WTC11 (cell line): ENCODE data around the gene KRTAP6-1. TPM values are rescaled to one million over a fixed set of nuclear protein-coding genes. Genes with fewer than 3 reads are reported as not detected.

ENCODE experiments used
- ATAC-seq: fragments of 200-7000 bp; cut with Tn5 transposase; 2 replicates; pipeline ENCODE4 v1.10.0; 2021; ENCODE audit warnings: mild to moderate bottlenecking, moderate library complexity
- CTCF ChIA-PET: fragments of 300-600 bp; sonication (Branson Sonifier 250); formaldehyde crosslinking; loops from one replicate; lab custom pipeline; 2021; ENCODE audit warnings: antibody characterized with exemption; lab: Charles Lee
- POLR2A ChIA-PET: fragments of 350-600 bp; sonication (Branson Sonifier 250); formaldehyde crosslinking; loops from one replicate; lab custom pipeline; 2021; ENCODE audit warnings: antibody characterized with exemption; lab: Charles Lee
- DNase-seq: peaks from one replicate; pipeline ENCODE4 v3.0.0; 2021; ENCODE audit warnings: low spot score
- H3K27ac Mint-ChIP-seq: 2 replicates; pipeline ENCODE4 v1.8.0; 2021; ENCODE audit warnings: mixed read lengths
- H3K27me3 Mint-ChIP-seq: 2 replicates; pipeline ENCODE4 v1.8.0; 2021; ENCODE audit warnings: low read depth, mild to moderate bottlenecking, moderate library complexity, mixed read lengths
- H3K36me3 Mint-ChIP-seq: 2 replicates; pipeline ENCODE4 v1.8.0; 2021; ENCODE audit warnings: mixed read lengths
- H3K4me1 Mint-ChIP-seq: 2 replicates; pipeline ENCODE4 v1.8.0; 2022; ENCODE audit warnings: mixed read lengths
- H3K4me3 Mint-ChIP-seq: 2 replicates; pipeline ENCODE4 v1.8.0; 2021; ENCODE audit warnings: mild to moderate bottlenecking, moderate library complexity, mixed read lengths
- H3K9me3 Mint-ChIP-seq: 2 replicates; pipeline ENCODE4 v1.8.0; 2021; ENCODE audit warnings: mixed read lengths
- CBFB ChIP-seq: sonication (generic); formaldehyde crosslinking; IDR thresholded peaks from 2 replicates; pipeline ENCODE4 v1.8.1; 2022; ENCODE audit warnings: mild to moderate bottlenecking, low read depth, missing genetic modification reagents
- ESRRA ChIP-seq: sonication (generic); formaldehyde crosslinking; IDR thresholded peaks from 2 replicates; pipeline ENCODE4 v1.8.1; 2022; ENCODE audit warnings: mild to moderate bottlenecking, missing genetic modification reagents, borderline replicate concordance
- ETV6 ChIP-seq: sonication (generic); formaldehyde crosslinking; IDR thresholded peaks from 2 replicates; pipeline ENCODE4 v1.8.1; 2022; ENCODE audit warnings: mild to moderate bottlenecking, missing genetic modification reagents
- IRF2 ChIP-seq: sonication (generic); formaldehyde crosslinking; IDR thresholded peaks from 2 replicates; pipeline ENCODE4 v1.8.0; 2022; ENCODE audit warnings: low read depth, missing genetic modification reagents, borderline replicate concordance
- JAZF1 ChIP-seq: fragments of 250-450 bp; sonication (Bioruptor Pico); IDR thresholded peaks from 2 replicates; pipeline ENCODE4 v1.9.0; 2021; ENCODE audit warnings: moderate library complexity, mild to moderate bottlenecking, inconsistent platforms
- JUN ChIP-seq: sonication (generic); formaldehyde crosslinking; IDR thresholded peaks from 2 replicates; pipeline ENCODE4 v1.8.0; 2023; ENCODE audit warnings: mild to moderate bottlenecking, missing genetic modification reagents
- KAT7 ChIP-seq: sonication (generic); formaldehyde crosslinking; IDR thresholded peaks from 2 replicates; pipeline ENCODE4 v1.8.1; 2023; ENCODE audit warnings: missing genetic modification reagents, mild to moderate bottlenecking, borderline replicate concordance
- MXD4 ChIP-seq: fragments of 250-450 bp; sonication (Bioruptor Pico); IDR thresholded peaks from 2 replicates; pipeline ENCODE4 v1.8.0; 2021; ENCODE audit warnings: mild to moderate bottlenecking, moderate library complexity, borderline replicate concordance
- NFYB ChIP-seq: sonication (generic); formaldehyde crosslinking; conservative IDR thresholded peaks from 2 replicates; pipeline ENCODE4 v1.8.0; 2022; ENCODE audit warnings: low read depth, missing genetic modification reagents
- RELA ChIP-seq: sonication (generic); formaldehyde crosslinking; IDR thresholded peaks from 2 replicates; pipeline ENCODE4 v1.8.1; 2022; ENCODE audit warnings: missing genetic modification reagents, mild to moderate bottlenecking, borderline replicate concordance
- RORB ChIP-seq: fragments of 250-450 bp; sonication (Bioruptor Pico); IDR thresholded peaks from 2 replicates; pipeline ENCODE4 v1.9.0; 2021; ENCODE audit warnings: mild to moderate bottlenecking
- SOX15 ChIP-seq: fragments of 250-450 bp; sonication (Bioruptor Pico); IDR thresholded peaks from 2 replicates; pipeline ENCODE4 v1.9.0; 2021; ENCODE audit warnings: mild to moderate bottlenecking
- SP1 ChIP-seq: sonication (generic); formaldehyde crosslinking; conservative IDR thresholded peaks from 2 replicates; pipeline ENCODE4 v1.8.1; 2022; ENCODE audit warnings: missing genetic modification reagents
- TEAD4 ChIP-seq: sonication (generic); formaldehyde crosslinking; IDR thresholded peaks from 2 replicates; pipeline ENCODE4 v1.8.0; 2022; ENCODE audit warnings: mild to moderate bottlenecking, missing genetic modification reagents
- ZNF121 ChIP-seq: sonication (generic); formaldehyde crosslinking; IDR thresholded peaks from 2 replicates; pipeline ENCODE4 v1.8.0; 2023; ENCODE audit warnings: missing genetic modification reagents
- ZNF263 ChIP-seq: sonication (generic); formaldehyde crosslinking; IDR thresholded peaks from 2 replicates; pipeline ENCODE4 v1.8.1; 2022; ENCODE audit warnings: low read depth, mild to moderate bottlenecking, moderate library complexity, missing genetic modification reagents
- ZNF396 ChIP-seq: fragments of 250-450 bp; sonication (Bioruptor Pico); IDR thresholded peaks from 2 replicates; pipeline ENCODE4 v1.8.0; 2021; ENCODE audit warnings: mild to moderate bottlenecking, moderate library complexity, borderline replicate concordance
- total RNA-seq: library from RNA; stranded (reverse); gene quantifications from 3 replicates; pipeline ENCODE4 v1.2.3, GENCODE V29; 2021
- TF ChIP-seq, protein P1 (sequence below): fragments of 250-450 bp; sonication (Bioruptor Pico); IDR thresholded peaks from 2 replicates; pipeline ENCODE4 v1.9.0; 2021; ENCODE audit warnings: mild to moderate bottlenecking
- TF ChIP-seq, protein P2 (sequence below): sonication (generic); formaldehyde crosslinking; IDR thresholded peaks from 2 replicates; pipeline ENCODE4 v1.8.0; 2022; ENCODE audit warnings: mild to moderate bottlenecking, missing genetic modification reagents
- TF ChIP-seq, protein P3 (sequence below): sonication (generic); formaldehyde crosslinking; conservative IDR thresholded peaks from 2 replicates; pipeline ENCODE4 v1.8.1; 2022; ENCODE audit warnings: mild to moderate bottlenecking, missing genetic modification reagents
- TF ChIP-seq, protein P4 (sequence below): sonication (generic); formaldehyde crosslinking; IDR thresholded peaks from 2 replicates; pipeline ENCODE4 v1.8.0; 2022; ENCODE audit warnings: mild to moderate bottlenecking, missing genetic modification reagents
- TF ChIP-seq, protein P5 (sequence below): sonication (generic); formaldehyde crosslinking; IDR thresholded peaks from 2 replicates; pipeline ENCODE4 v1.8.1; 2022; ENCODE audit warnings: low read depth, mild to moderate bottlenecking, moderate library complexity, missing genetic modification reagents, borderline replicate concordance
- TF ChIP-seq, protein P6 (sequence below): fragments of 200-600 bp; IDR thresholded peaks from 2 replicates; pipeline ENCODE4 v1.8.0; 2022; ENCODE audit warnings: antibody characterized with exemption

KRTAP6-1 gene
- total RNA-seq, 1 experiment from 2014 or later = not detected

DNA sequence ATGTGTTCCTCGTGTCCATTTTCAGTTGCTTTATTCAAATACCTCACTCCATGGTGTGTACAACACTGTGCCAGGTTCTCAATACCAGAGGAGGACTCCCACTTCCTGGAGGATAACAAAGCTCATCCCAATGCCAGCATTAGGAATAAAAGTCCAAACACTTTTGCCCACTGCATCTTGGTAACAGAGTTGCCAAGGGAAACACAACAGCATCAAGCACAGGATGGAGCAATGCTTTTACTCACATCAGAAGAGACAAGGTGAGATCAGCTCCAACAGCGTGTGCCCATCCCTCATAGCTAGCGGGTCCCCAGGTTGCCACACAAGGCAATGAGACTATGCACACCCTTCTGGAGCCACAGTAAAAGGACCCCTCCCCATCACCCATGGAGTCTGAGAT lies 9.6 kb upstream of the KRTAP6-1 start:
- H3K27ac Mint-ChIP-seq = no peak overlapping the region
- H3K36me3 Mint-ChIP-seq = peaks cover 13% of the 10 kb centered on the region
- H3K9me3 Mint-ChIP-seq = peaks cover 14% of the 10 kb centered on the region
- no peaks in the 10 kb centered on the region for H3K27me3 Mint-ChIP-seq
- no peak for TF ChIP-seq MXD4
- TF ChIP-seq, protein P1, sequence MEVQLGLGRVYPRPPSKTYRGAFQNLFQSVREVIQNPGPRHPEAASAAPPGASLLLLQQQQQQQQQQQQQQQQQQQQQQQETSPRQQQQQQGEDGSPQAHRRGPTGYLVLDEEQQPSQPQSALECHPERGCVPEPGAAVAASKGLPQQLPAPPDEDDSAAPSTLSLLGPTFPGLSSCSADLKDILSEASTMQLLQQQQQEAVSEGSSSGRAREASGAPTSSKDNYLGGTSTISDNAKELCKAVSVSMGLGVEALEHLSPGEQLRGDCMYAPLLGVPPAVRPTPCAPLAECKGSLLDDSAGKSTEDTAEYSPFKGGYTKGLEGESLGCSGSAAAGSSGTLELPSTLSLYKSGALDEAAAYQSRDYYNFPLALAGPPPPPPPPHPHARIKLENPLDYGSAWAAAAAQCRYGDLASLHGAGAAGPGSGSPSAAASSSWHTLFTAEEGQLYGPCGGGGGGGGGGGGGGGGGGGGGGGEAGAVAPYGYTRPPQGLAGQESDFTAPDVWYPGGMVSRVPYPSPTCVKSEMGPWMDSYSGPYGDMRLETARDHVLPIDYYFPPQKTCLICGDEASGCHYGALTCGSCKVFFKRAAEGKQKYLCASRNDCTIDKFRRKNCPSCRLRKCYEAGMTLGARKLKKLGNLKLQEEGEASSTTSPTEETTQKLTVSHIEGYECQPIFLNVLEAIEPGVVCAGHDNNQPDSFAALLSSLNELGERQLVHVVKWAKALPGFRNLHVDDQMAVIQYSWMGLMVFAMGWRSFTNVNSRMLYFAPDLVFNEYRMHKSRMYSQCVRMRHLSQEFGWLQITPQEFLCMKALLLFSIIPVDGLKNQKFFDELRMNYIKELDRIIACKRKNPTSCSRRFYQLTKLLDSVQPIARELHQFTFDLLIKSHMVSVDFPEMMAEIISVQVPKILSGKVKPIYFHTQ (CRISPR knock-in tag) = no peak
- TF ChIP-seq, protein P2, sequence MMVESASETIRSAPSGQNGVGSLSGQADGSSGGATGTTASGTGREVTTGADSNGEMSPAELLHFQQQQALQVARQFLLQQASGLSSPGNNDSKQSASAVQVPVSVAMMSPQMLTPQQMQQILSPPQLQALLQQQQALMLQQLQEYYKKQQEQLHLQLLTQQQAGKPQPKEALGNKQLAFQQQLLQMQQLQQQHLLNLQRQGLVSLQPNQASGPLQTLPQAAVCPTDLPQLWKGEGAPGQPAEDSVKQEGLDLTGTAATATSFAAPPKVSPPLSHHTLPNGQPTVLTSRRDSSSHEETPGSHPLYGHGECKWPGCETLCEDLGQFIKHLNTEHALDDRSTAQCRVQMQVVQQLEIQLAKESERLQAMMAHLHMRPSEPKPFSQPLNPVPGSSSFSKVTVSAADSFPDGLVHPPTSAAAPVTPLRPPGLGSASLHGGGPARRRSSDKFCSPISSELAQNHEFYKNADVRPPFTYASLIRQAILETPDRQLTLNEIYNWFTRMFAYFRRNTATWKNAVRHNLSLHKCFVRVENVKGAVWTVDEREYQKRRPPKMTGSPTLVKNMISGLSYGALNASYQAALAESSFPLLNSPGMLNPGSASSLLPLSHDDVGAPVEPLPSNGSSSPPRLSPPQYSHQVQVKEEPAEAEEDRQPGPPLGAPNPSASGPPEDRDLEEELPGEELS = no peak
- no peak for TF ChIP-seq KAT7 (CRISPR knock-in tag)
- TF ChIP-seq JAZF1 = no peak
- TF ChIP-seq CBFB = no peak
- TF ChIP-seq, protein P3, sequence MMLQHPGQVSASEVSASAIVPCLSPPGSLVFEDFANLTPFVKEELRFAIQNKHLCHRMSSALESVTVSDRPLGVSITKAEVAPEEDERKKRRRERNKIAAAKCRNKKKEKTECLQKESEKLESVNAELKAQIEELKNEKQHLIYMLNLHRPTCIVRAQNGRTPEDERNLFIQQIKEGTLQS = no peak
- no peak for TF ChIP-seq SP1 (CRISPR knock-in tag)
- no peak for TF ChIP-seq SOX15 (CRISPR knock-in tag)
- no peak for TF ChIP-seq TEAD4 (CRISPR knock-in tag)
- no peak for TF ChIP-seq ZNF396 (CRISPR knock-in tag)
- H3K4me3 Mint-ChIP-seq = no peak overlapping the region
- CTCF ChIA-PET = no interaction called here
- POLR2A ChIA-PET = no interaction called here
- H3K4me1 Mint-ChIP-seq = peaks cover 12% of the 10 kb centered on the region
- ATAC-seq (no peak), DNase-seq (no peak)

DNA sequence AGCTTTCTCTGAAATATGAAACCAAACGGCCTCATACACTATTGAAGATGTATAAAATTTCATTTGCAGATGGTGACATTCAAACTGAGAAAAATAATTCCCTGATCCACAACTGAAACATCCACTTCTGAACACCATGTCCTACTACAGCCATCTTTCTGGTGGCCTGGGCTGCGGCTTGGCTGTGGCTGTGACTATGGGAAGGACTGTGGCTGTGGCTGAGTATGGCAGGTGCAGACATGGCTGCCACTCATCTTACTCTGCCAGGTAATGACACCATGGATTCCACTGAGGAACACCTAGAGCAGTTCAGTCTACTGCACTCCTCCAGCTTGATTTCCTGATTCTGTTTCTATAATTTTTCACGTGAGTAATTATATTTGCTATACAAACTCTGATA lies 6.8 kb upstream of the KRTAP6-1 start, which contains the start of gene KRTAP20-4:
TSS of gene KRTAP20-4 (plus strand) at position 106 of the 400 bp plus-strand sequence.
- Mint-ChIP-seq H3K4me1 (0 out of 2 replicates have a peak, but pooled peaks cover 5% of the 10 kb centered on the region), H3K27ac (no peak within 1 kb of the TSS), H3K4me3 (no peak within 1 kb of the TSS), H3K9me3 (peaks cover 14% of the 10 kb centered on the region), H3K36me3 (peaks cover 13% of the 10 kb centered on the region), H3K27me3 (no peaks in the 10 kb centered on the region)
- ChIA-PET POLR2A (no interaction called here), CTCF (no interaction called here)
- DNase-seq (no peak), ATAC-seq (no peak)
- TF ChIP-seq NFYB = no peak
- no peak for TF ChIP-seq MXD4
- TF ChIP-seq, protein P4, sequence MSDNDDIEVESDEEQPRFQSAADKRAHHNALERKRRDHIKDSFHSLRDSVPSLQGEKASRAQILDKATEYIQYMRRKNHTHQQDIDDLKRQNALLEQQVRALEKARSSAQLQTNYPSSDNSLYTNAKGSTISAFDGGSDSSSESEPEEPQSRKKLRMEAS (CRISPR knock-in tag) = no peak
- TF ChIP-seq ESRRA (CRISPR knock-in tag) = no peak
- TF ChIP-seq, protein P5, sequence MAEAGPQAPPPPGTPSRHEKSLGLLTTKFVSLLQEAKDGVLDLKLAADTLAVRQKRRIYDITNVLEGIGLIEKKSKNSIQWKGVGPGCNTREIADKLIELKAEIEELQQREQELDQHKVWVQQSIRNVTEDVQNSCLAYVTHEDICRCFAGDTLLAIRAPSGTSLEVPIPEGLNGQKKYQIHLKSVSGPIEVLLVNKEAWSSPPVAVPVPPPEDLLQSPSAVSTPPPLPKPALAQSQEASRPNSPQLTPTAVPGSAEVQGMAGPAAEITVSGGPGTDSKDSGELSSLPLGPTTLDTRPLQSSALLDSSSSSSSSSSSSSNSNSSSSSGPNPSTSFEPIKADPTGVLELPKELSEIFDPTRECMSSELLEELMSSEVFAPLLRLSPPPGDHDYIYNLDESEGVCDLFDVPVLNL (CRISPR knock-in tag) = no peak
- TF ChIP-seq, protein P6, sequence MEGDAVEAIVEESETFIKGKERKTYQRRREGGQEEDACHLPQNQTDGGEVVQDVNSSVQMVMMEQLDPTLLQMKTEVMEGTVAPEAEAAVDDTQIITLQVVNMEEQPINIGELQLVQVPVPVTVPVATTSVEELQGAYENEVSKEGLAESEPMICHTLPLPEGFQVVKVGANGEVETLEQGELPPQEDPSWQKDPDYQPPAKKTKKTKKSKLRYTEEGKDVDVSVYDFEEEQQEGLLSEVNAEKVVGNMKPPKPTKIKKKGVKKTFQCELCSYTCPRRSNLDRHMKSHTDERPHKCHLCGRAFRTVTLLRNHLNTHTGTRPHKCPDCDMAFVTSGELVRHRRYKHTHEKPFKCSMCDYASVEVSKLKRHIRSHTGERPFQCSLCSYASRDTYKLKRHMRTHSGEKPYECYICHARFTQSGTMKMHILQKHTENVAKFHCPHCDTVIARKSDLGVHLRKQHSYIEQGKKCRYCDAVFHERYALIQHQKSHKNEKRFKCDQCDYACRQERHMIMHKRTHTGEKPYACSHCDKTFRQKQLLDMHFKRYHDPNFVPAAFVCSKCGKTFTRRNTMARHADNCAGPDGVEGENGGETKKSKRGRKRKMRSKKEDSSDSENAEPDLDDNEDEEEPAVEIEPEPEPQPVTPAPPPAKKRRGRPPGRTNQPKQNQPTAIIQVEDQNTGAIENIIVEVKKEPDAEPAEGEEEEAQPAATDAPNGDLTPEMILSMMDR = no peak
- TF ChIP-seq, protein P1 (CRISPR knock-in tag) = no peak
- no peak for TF ChIP-seq ZNF121 (CRISPR knock-in tag)
- TF ChIP-seq JUN (CRISPR knock-in tag) = no peak
- TF ChIP-seq IRF2 (CRISPR knock-in tag) = no peak
- TF ChIP-seq ZNF263 (CRISPR knock-in tag) = no peak
- TF ChIP-seq ETV6 (CRISPR knock-in tag) = no peak
- TF ChIP-seq RELA (CRISPR knock-in tag) = no peak
- TF ChIP-seq RORB (CRISPR knock-in tag) = no peak
